Amniotic epithelial cell (primary cell): ENCODE results near the gene SORD.
"Not testable (repeated sequence)": the region's sequence is repeated elsewhere in the genome, so short reads cannot be mapped to it uniquely, and the experiment has no call there.

ENCODE experiments used
- DNase-seq: peaks from one replicate; pipeline ENCODE4 v3.0.0-alpha.2; 2010; ENCODE audit warnings: low read depth

Gene SORD

GRCh38 chr15:45062301-45062700, 39.3 kb downstream of the SORD start:
- not testable (repeated sequence) for DNase-seq

GRCh38 chr15:45064386-45064785, 41.4 kb downstream of the SORD start:
- peak; percentile 38 for DNase-seq

- DNase-seq = not testable (repeated sequence)
Observed at GRCh38 chr15:45069942-45070360, 47.0 kb downstream of the SORD start.

GRCh38 chr15:45073602-45074001, 50.6 kb downstream of the SORD start:
- DNase-seq = not testable (repeated sequence)

- DNase-seq = not testable (repeated sequence)
Observed at GRCh38 chr15:45075440-45076320, 52.7 kb downstream of the SORD start.

GRCh38 chr15:45077391-45077790, 54.4 kb downstream of the SORD start:
- not testable (repeated sequence) for DNase-seq

- not testable (repeated sequence) for DNase-seq
Observed at GRCh38 chr15:45079201-45079600, 56.2 kb downstream of the SORD start.

- DNase-seq = peak; percentile 44
Observed at GRCh38 chr15:45079628-45080246, 56.7 kb downstream of the SORD start.

- not testable (repeated sequence) for DNase-seq
Observed at GRCh38 chr15:45080593-45080992, 57.6 kb downstream of the SORD start.

- DNase-seq = not testable (repeated sequence)
Observed at GRCh38 chr15:45082412-45082811, 59.4 kb downstream of the SORD start.

GRCh38 chr15:45083223-45083622, 60.2 kb downstream of the SORD start:
- peak; percentile 6 for DNase-seq

- DNase-seq = no peak
Observed at GRCh38 chr15:45084163-45084562, 61.2 kb downstream of the SORD start.

GRCh38 chr15:45087513-45087912, 64.5 kb downstream of the SORD start:
- peak; percentile 9 for DNase-seq

- DNase-seq = peak; percentile 87
Observed at GRCh38 chr15:45088801-45089711, 66.1 kb downstream of the SORD start.

GRCh38 chr15:45089712-45090373, 66.8 kb downstream of the SORD start:
- peak; percentile 90 for DNase-seq

- peak; percentile 76 for DNase-seq
Observed at GRCh38 chr15:45091161-45091560, 68.2 kb downstream of the SORD start.

GRCh38 chr15:45091576-45091975, 68.6 kb downstream of the SORD start:
- no peak for DNase-seq

- DNase-seq = no peak
Observed at GRCh38 chr15:45093013-45093412, 70.0 kb downstream of the SORD start.

GRCh38 chr15:45093622-45094357, 70.8 kb downstream of the SORD start:
- DNase-seq = no peak

- DNase-seq = peak; percentile 38
Observed at GRCh38 chr15:45094358-45094730, 71.3 kb downstream of the SORD start.

GRCh38 chr15:45095661-45096060, 72.7 kb downstream of the SORD start:
- no peak for DNase-seq
